IMR-90 (cell line): ENCODE measurements around the gene RBFOX1.

ENCODE experiments used
- FOS ChIP-seq: fragments of 150-350 bp; IDR thresholded peaks from 2 replicates; pipeline ENCODE4 v1.6.1; 2016; ENCODE audit warnings: low read depth, low read length
- MAFK ChIP-seq: IDR thresholded peaks from 2 replicates; pipeline ENCODE4 v1.6.1; 2012; ENCODE audit warnings: low read depth, low read length, improper control_type of control experiment
- MAZ ChIP-seq: IDR thresholded peaks from 2 replicates; pipeline ENCODE4 v1.6.1; 2012; ENCODE audit warnings: low read depth, mild to moderate bottlenecking, low read length, improper control_type of control experiment, moderate library complexity, borderline replicate concordance
- MXI1 ChIP-seq: IDR thresholded peaks from 2 replicates; pipeline ENCODE4 v1.6.1; 2012; ENCODE audit warnings: low read depth, mild to moderate bottlenecking, low read length, moderate library complexity, borderline replicate concordance
- POLR2A ChIP-seq: IDR thresholded peaks from 2 replicates; pipeline ENCODE4 v1.6.1; 2012; ENCODE audit warnings: mild to moderate bottlenecking, low read depth, low read length
- RAD21 ChIP-seq: IDR thresholded peaks from 2 replicates; pipeline ENCODE4 v1.6.1; 2012; ENCODE audit warnings: low read length, improper control_type of control experiment
- RFX5 ChIP-seq: IDR thresholded peaks from 2 replicates; pipeline ENCODE4 v1.8.0; 2012; ENCODE audit warnings: low read depth, mild to moderate bottlenecking, low read length, moderate library complexity
- SMC3 ChIP-seq: fragments of 150-350 bp; IDR thresholded peaks from 2 replicates; pipeline ENCODE4 v1.6.1; 2016; ENCODE audit warnings: low read depth, mild to moderate bottlenecking, antibody characterized with exemption, low read length, moderate library complexity
- TF ChIP-seq, protein P1 (sequence below): conservative IDR thresholded peaks from 2 replicates; pipeline ENCODE4 v1.5.1; 2012; ENCODE audit warnings: mild to moderate bottlenecking, low read depth, low read length, improper control_type of control experiment
- TF ChIP-seq, protein P2 (sequence below): fragments of 150-350 bp; IDR thresholded peaks from 2 replicates; pipeline ENCODE4 v1.6.1; 2017; ENCODE audit warnings: mild to moderate bottlenecking, antibody characterized with exemption, low read length, low read depth

DNA sequence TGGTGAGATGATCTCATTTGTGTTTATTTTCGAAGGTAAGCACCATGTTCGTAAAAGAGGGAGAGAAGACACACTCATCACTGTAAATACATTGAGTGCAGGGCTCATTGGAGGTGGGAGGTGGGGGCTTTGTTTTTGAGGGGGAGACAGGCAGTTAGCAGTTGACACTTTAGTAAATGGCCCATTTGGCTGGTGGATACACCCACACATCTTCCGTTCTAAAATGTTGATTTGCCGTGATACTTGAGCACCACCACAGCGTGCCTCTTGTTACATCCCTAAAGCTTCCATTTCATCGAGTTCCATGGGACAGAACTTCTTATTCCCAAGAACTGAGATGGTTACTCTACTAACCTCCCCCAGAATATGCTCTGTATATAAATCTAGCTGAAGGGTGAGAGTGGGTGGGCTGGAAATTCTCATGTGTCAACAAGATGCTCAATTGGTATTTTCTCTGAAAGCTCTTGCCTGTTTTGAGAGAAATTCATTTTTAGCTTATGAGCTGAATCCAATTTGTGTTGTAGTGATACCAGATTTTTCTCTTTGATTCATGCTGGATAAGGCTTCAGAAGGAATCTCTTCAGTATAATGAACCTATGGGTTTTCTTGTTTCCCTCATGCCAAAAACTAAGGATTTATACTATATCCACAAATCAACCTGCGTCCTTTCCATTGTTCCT lies 314.3 kb downstream of the RBFOX1 start:
- TF ChIP-seq, protein P1, sequence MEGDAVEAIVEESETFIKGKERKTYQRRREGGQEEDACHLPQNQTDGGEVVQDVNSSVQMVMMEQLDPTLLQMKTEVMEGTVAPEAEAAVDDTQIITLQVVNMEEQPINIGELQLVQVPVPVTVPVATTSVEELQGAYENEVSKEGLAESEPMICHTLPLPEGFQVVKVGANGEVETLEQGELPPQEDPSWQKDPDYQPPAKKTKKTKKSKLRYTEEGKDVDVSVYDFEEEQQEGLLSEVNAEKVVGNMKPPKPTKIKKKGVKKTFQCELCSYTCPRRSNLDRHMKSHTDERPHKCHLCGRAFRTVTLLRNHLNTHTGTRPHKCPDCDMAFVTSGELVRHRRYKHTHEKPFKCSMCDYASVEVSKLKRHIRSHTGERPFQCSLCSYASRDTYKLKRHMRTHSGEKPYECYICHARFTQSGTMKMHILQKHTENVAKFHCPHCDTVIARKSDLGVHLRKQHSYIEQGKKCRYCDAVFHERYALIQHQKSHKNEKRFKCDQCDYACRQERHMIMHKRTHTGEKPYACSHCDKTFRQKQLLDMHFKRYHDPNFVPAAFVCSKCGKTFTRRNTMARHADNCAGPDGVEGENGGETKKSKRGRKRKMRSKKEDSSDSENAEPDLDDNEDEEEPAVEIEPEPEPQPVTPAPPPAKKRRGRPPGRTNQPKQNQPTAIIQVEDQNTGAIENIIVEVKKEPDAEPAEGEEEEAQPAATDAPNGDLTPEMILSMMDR: no peak
- TF ChIP-seq POLR2A: no peak
- no peak for TF ChIP-seq SMC3
- TF ChIP-seq MXI1: no peak
- TF ChIP-seq RFX5: no peak
- TF ChIP-seq, protein P2, sequence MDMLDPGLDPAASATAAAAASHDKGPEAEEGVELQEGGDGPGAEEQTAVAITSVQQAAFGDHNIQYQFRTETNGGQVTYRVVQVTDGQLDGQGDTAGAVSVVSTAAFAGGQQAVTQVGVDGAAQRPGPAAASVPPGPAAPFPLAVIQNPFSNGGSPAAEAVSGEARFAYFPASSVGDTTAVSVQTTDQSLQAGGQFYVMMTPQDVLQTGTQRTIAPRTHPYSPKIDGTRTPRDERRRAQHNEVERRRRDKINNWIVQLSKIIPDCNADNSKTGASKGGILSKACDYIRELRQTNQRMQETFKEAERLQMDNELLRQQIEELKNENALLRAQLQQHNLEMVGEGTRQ: no peak
- TF ChIP-seq MAZ: no peak
- TF ChIP-seq FOS: no peak
- TF ChIP-seq MAFK: no peak
- no peak for TF ChIP-seq RAD21
